ENCODE data around the gene DROSHA.
"Not testable (repeated sequence)": the region's sequence is repeated elsewhere in the genome, so short reads cannot be mapped to it uniquely, and the experiment has no call there.

Gene DROSHA

DNA sequence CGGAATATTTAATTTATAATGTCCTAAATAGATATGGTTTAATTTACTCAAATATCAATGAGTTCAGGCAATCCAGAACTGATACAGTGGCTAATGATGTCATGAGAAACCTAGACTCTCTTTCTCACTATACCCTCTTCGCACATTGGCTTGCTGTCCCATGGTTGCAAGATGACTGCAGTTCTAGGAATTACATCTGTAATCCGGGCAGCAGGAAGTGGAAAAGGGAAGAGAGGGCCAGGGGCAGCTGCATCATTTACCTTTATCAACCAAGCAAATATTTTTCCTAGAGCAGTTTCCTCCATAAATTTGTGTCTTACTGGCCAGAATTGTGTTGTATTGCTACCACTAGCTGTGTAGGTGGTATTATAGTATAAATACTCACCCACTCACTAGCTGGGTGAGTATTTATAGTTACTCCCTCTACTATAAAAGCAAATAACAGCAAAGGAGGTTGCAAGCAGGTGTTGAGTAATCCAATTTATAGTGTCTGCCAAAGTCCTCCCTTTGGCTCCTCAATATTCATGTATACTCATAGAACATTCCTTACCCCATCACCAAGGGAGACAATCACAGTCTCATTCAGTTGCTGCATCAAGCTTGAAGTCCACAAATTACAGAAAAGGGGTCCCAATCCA is 168.8 kb downstream of the DROSHA start:
- Histone ChIP-seq H3K9me3 (ENCODE audit: control insufficient read depth, low read length) (no peaks in the 10 kb centered on the region), H3K4me3 (ENCODE audit: low read length) (no peak overlapping the region), H3K27me3 (ENCODE audit: control insufficient read depth, insufficient read depth, low read length) (no peaks in the 10 kb centered on the region), H3K9ac (ENCODE audit: low read length) (no peak overlapping the region), H3K36me3 (ENCODE audit: control insufficient read depth, insufficient read depth, low read length) (no peaks in the 10 kb centered on the region), H3K4me1 (ENCODE audit: control insufficient read depth, insufficient read depth, low read length) (no peaks in the 10 kb centered on the region)

- H3K9ac ChIP-seq (ENCODE audit: low read length): no peak overlapping the region
- H3K4me3 ChIP-seq (ENCODE audit: low read length): no peak overlapping the region
- no peaks in the 10 kb centered on the region for H3K27me3 ChIP-seq (ENCODE audit: control insufficient read depth, insufficient read depth, low read length)
- H3K4me1 ChIP-seq (ENCODE audit: control insufficient read depth, insufficient read depth, low read length): no peaks in the 10 kb centered on the region
- H3K9me3 ChIP-seq (ENCODE audit: control insufficient read depth, low read length): no peaks in the 10 kb centered on the region
- no peaks in the 10 kb centered on the region for H3K36me3 ChIP-seq (ENCODE audit: control insufficient read depth, insufficient read depth, low read length)
These were observed 169.4 kb downstream of the DROSHA start for GRCh38 chr5:31362529-31362900.

DNA sequence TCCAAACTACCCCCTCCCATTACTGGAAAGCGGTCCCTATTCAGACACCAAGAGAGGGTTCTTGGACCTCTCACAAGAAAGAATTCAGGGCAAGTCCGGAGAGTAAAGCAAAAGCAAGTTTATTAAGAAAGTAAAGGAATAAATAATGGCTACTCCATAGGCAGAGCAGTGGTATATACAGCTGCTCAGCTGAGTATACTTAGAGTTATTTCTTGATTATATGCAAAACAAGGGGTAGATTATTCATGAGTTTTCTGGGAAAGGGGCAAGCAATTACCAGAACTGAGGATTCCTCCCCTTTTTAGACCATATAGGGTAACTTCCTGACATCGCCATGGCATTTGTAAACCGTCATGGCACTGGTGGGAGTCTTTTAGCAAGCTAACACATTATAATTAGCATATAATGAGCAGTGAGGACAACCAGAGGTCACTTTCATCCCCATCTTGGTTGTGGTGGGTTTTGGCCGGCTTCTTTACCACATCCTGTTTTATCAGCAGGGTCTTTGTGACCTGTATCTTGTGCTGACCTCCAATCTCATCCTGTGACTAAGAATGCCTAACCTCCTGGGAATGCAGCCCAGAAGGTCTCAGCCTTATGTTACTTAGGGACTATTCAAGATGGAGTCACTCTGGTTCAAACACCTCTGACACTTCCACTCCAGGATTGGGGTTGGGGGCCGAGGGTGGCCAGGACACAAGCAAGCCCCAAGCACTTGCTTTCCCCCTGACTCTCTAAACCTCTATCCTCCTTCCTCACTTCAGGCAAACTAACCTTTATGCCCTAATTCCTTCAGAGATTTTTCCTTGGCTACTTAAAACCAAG is 170.0 kb downstream of the DROSHA start:
- H3K9ac ChIP-seq (ENCODE audit: low read length); H3K4me1 ChIP-seq (ENCODE audit: control insufficient read depth, insufficient read depth, low read length); H3K9me3 ChIP-seq (ENCODE audit: control insufficient read depth, low read length); H3K36me3 ChIP-seq (ENCODE audit: control insufficient read depth, insufficient read depth, low read length); H3K4me3 ChIP-seq (ENCODE audit: low read length); H3K27me3 ChIP-seq (ENCODE audit: control insufficient read depth, insufficient read depth, low read length): not testable (repeated sequence)

DNA sequence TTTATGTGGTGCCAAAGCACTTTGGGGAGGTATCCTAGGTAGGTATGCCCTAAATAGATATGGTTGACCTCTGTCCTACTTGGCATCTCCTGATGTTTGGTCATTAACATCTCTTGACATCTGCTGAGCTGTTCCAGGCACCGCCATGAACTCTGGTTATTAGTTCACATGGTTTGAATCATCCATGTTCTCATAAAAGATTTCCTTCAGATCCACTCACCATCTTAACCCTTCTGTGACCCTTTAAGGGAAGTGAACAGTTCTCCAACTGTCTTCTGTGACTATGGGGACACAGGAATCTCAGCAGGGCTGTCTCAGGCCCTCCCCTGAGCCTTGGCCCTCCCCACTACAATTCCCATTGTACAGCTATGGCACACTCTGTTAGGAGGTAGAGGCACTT is 170.7 kb downstream of the DROSHA start:
- Histone ChIP-seq H3K36me3 (ENCODE audit: control insufficient read depth, insufficient read depth, low read length) (no peaks in the 10 kb centered on the region), H3K4me1 (ENCODE audit: control insufficient read depth, insufficient read depth, low read length) (no peaks in the 10 kb centered on the region), H3K4me3 (ENCODE audit: low read length) (no peak overlapping the region)

GRCh38 chr5:31359839-31360238 is 172.1 kb downstream of the DROSHA start:
- no peak overlapping the region for H3K9ac ChIP-seq (ENCODE audit: low read length)
- no peaks in the 10 kb centered on the region for H3K36me3 ChIP-seq (ENCODE audit: control insufficient read depth, insufficient read depth, low read length)
- no peaks in the 10 kb centered on the region for H3K27me3 ChIP-seq (ENCODE audit: control insufficient read depth, insufficient read depth, low read length)
- no peaks in the 10 kb centered on the region for H3K4me1 ChIP-seq (ENCODE audit: control insufficient read depth, insufficient read depth, low read length)
- H3K9me3 ChIP-seq (ENCODE audit: control insufficient read depth, low read length): no peaks in the 10 kb centered on the region
- H3K4me3 ChIP-seq (ENCODE audit: low read length): no peak overlapping the region

More for the DNA sequence above, 170.7 kb downstream of the DROSHA start:
- Histone ChIP-seq H3K9me3 (ENCODE audit: control insufficient read depth, low read length) (no peaks in the 10 kb centered on the region), H3K9ac (ENCODE audit: low read length) (no peak overlapping the region), H3K27me3 (ENCODE audit: control insufficient read depth, insufficient read depth, low read length) (no peaks in the 10 kb centered on the region)

DNA sequence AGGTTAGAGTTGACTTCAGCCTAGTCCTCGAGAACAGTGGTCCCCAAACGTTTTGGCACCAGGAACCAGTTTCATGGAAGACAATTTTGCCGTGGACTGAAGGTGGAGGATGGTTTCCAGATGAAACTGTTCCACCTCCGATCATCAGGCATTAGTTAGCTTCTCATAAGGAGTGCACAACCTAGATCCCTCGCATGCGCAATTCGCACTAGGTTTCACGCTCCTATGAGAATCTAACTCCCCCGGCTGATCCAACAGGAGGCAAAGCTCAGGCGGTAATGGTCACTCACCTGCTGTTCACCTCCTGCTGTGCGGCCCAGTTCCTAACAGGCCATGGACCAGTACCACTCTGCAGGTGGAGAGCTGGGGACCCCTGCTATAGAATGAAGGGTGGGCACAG is 174.9 kb downstream of the DROSHA start:
- H3K27me3 ChIP-seq (ENCODE audit: control insufficient read depth, insufficient read depth, low read length): no peaks in the 10 kb centered on the region
- no peaks in the 10 kb centered on the region for H3K36me3 ChIP-seq (ENCODE audit: control insufficient read depth, insufficient read depth, low read length)
- no peak overlapping the region for H3K4me3 ChIP-seq (ENCODE audit: low read length)
- H3K9me3 ChIP-seq (ENCODE audit: control insufficient read depth, low read length): no peaks in the 10 kb centered on the region
- no peak overlapping the region for H3K9ac ChIP-seq (ENCODE audit: low read length)
- H3K4me1 ChIP-seq (ENCODE audit: control insufficient read depth, insufficient read depth, low read length): no peaks in the 10 kb centered on the region

DNA sequence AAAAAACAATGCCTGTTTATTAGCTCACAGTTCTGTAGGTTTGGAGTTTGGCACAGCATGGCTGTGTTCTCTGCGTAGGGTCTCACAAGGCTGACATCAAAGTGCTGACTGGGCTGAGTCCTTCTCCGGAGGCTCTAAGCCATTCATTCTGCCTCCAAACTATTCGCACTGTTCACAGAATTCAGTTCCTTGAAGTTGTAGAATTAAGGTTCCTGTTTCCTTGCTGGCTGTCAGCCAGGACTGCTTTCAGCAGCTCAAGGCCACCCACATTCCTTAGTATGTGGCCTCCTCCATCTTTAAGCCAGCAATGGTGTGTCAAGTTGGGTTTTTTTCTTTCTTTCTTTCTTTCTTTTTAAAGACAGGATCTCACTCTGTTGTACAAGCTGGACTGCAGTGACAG is 176.6 kb downstream of the DROSHA start:
- Histone ChIP-seq H3K9ac (ENCODE audit: low read length) (no peak overlapping the region), H3K9me3 (ENCODE audit: control insufficient read depth, low read length) (no peaks in the 10 kb centered on the region), H3K4me3 (ENCODE audit: low read length) (no peak overlapping the region), H3K36me3 (ENCODE audit: control insufficient read depth, insufficient read depth, low read length) (no peaks in the 10 kb centered on the region), H3K4me1 (ENCODE audit: control insufficient read depth, insufficient read depth, low read length) (no peaks in the 10 kb centered on the region), H3K27me3 (ENCODE audit: control insufficient read depth, insufficient read depth, low read length) (no peaks in the 10 kb centered on the region)
